Lower lobe of right lung (tissue), 2 donors: ENCODE results near the gene ZNF655. TPM values are rescaled to one million over a fixed set of nuclear protein-coding genes. Genes with fewer than 3 reads are reported as not detected.

Source experiments
- ATAC-seq, 2 donors: fragments of 200-7000 bp; cut with Tn5 transposase; one replicate each; pipeline ENCODE4 v1.9.1; 2020 to 2022; ENCODE audit warnings: mild to moderate bottlenecking in 2 of 2, moderate library complexity in 2 of 2
- DNase-seq: peaks from one replicate; pipeline ENCODE4 v3.0.0-alpha.2; 2020
- H3K27ac ChIP-seq: fragments of 200-600 bp; one replicate; pipeline ENCODE4 v1.8.0; 2022
- H3K27me3 ChIP-seq: fragments of 200-600 bp; one replicate; pipeline ENCODE4 v1.8.0; 2022; ENCODE audit warnings: low read depth
- H3K36me3 ChIP-seq: fragments of 200-600 bp; one replicate; pipeline ENCODE4 v1.8.0; 2022; ENCODE audit warnings: mild to moderate bottlenecking
- H3K4me1 ChIP-seq: fragments of 200-600 bp; one replicate; pipeline ENCODE4 v1.8.0; 2022
- H3K4me3 ChIP-seq: fragments of 200-600 bp; one replicate; pipeline ENCODE4 v1.8.0; 2022; ENCODE audit warnings: mild to moderate bottlenecking
- H3K9me3 ChIP-seq: fragments of 200-600 bp; one replicate; pipeline ENCODE4 v1.8.0; 2022
- intact Hi-C: fragments of 100-400 bp; cut with DNase I; formaldehyde crosslinking; loops from one replicate; pipeline ENCODE4 v1.11.0; 2022
- total RNA-seq: library from RNA; stranded (reverse); fragmentation: NEBNext Ultra II Directional; extraction: Animal tissue kit (Norgen Biotek cat#: 25700); gene quantifications from one replicate; pipeline ENCODE4 v1.2.1, GENCODE V29; 2021
- TF ChIP-seq, protein P1 (sequence below): fragments of 200-600 bp; IDR thresholded peaks from one replicate; pipeline ENCODE4 v1.8.0; 2022; ENCODE audit warnings: antibody characterized with exemption, mild to moderate bottlenecking
- donor health status: DM: no; HTN: yes; CAD: no; lungs with severe emphysema.

The ZNF655 gene
- total RNA-seq, 1 donor from 2014 or later, result 71.6 TPM

DNA sequence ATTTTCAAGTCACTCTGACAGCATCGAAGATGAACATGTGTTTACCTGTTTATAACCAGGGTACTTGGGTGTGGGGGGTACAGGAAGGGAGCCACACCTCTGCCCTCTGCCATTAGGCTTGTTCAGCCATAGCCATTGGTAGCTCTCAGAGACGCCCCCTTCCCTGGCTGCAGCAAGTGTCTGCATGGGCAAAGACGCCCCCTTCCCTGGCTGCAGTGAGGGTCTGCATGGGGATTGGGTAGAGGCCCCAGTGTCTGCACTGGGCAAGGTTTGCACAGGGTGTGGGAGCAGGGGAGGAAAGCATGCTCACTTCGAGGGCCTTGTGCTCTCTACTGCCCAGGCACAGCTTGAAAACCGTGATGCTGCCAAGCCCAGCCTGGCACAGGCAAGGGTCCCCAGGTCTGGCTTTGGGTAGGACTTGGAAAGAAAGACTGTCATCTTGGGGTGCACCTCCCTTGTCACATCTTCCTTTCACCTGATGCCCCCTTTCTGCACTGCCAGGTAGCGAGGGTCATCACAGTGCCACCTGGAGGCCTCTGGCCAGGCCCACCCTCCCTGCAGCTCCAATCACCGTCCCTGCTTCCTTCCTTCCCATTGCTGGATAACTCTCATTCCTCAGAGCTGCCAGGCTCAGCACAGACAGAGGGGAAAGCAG lies 43.3 kb downstream of the ZNF655 start:
- ATAC-seq (no peak), DNase-seq (no peak)
- Histone ChIP-seq H3K27me3 (no peaks in the 10 kb centered on the region), H3K27ac (no peak overlapping the region), H3K4me1 (no peaks in the 10 kb centered on the region), H3K36me3 (no peaks in the 10 kb centered on the region), H3K9me3 (no peaks in the 10 kb centered on the region), H3K4me3 (no peak overlapping the region)
- intact Hi-C loops, result no loop called here
- TF ChIP-seq, protein P1, sequence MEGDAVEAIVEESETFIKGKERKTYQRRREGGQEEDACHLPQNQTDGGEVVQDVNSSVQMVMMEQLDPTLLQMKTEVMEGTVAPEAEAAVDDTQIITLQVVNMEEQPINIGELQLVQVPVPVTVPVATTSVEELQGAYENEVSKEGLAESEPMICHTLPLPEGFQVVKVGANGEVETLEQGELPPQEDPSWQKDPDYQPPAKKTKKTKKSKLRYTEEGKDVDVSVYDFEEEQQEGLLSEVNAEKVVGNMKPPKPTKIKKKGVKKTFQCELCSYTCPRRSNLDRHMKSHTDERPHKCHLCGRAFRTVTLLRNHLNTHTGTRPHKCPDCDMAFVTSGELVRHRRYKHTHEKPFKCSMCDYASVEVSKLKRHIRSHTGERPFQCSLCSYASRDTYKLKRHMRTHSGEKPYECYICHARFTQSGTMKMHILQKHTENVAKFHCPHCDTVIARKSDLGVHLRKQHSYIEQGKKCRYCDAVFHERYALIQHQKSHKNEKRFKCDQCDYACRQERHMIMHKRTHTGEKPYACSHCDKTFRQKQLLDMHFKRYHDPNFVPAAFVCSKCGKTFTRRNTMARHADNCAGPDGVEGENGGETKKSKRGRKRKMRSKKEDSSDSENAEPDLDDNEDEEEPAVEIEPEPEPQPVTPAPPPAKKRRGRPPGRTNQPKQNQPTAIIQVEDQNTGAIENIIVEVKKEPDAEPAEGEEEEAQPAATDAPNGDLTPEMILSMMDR, result no peak

DNA sequence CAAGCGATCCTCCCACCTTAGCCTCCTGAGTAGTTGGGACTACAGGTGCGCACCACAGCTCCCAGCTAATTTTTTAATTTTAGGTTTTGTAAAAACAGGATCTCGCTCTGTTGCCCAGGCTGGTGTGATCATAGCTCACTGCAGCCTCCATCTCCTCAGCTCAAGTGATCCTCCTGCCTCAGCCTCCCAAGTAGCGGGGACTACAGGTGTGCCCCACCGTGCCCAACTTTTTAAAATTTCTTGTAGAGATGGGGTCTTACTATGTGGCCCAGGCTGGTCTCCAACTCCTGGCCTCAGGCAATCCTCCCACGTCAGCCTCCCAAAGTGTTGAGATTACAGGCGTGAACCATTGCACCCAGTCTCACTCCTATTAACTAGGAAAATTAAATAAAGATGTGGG lies 47.1 kb downstream of the ZNF655 start:
- no peak for ATAC-seq
- intact Hi-C loops, result no loop called here
- no peaks in the 10 kb centered on the region for H3K27me3 ChIP-seq
- TF ChIP-seq, protein P1, result no peak
- H3K27ac ChIP-seq, result no peak overlapping the region
- no peaks in the 10 kb centered on the region for H3K4me1 ChIP-seq
- H3K9me3 ChIP-seq, result no peaks in the 10 kb centered on the region
- H3K36me3 ChIP-seq, result no peaks in the 10 kb centered on the region
- DNase-seq, result no peak
- no peak overlapping the region for H3K4me3 ChIP-seq

DNA sequence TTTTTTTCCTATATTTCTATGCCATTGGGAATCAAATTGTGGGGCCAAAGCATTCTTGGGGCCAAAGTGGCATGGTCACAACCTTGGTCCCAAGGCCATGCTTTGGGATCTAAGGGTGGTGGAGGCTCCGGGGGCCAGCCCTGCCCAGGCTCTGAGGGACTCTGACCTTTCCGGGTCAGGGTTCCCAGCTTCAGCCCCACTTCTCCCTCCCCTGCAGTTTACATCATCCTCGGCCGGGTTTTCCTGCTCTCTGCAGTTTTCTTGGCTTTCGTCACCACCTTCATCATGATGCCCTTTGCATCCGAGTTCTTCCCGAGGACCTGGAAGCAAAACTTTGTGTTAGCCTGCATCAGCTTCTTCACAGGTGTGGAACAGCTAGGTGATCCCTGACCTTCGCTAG lies 48.1 kb downstream of the ZNF655 start:
- H3K9me3 ChIP-seq, result no peaks in the 10 kb centered on the region
- intact Hi-C loops, result no loop called here
- H3K36me3 ChIP-seq, result no peaks in the 10 kb centered on the region
- H3K4me3 ChIP-seq, result no peak overlapping the region
- H3K27me3 ChIP-seq, result no peaks in the 10 kb centered on the region
- TF ChIP-seq, protein P1, result no peak
- DNase-seq (no peak), ATAC-seq (no peak)
- no peaks in the 10 kb centered on the region for H3K4me1 ChIP-seq
- H3K27ac ChIP-seq, result no peak overlapping the region

DNA sequence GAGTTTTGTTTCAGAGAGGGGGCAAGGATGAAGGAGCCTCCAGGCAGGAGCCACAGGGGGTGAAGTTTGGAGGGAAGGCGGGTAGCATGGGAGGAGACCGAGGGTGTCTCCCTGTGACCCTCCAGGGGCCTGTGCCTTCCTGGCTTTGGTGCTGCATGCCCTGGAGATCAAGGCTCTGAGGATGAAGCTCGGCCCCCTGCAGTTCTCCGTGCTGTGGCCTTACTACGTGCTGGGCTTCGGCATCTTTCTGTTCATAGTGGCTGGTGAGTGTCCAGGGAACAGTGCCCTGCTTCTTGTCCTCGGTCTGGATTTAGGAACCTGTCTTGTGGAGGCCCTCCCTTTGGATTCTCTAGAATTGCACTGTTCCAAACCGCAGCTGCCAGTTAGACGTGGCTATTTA lies 49.1 kb downstream of the ZNF655 start:
- no peak for ATAC-seq
- intact Hi-C loops, result no loop called here
- Histone ChIP-seq H3K36me3 (no peaks in the 10 kb centered on the region), H3K9me3 (no peaks in the 10 kb centered on the region), H3K4me3 (no peak overlapping the region), H3K27ac (no peak overlapping the region), H3K27me3 (no peaks in the 10 kb centered on the region), H3K4me1 (no peaks in the 10 kb centered on the region)
- TF ChIP-seq, protein P1, result no peak
- DNase-seq, result no peak

DNA sequence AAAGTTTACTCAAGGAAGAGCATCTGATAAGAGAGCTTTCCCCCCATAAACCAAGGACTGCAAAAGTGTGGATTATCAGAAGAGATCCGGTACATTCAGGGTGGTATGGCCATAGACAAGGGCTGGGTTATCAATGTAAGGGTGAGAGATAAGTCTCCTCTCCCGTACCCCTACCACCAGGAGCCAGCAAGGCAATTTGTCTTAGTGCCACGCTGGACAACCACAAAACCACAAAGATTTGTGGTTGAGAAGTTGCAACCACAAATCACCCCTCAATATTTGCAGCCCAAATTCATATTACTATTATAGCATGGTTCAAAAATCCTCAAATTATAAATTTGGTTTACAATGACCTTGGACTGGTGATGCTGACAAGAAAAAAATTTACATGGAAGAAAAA lies 56.1 kb downstream of the ZNF655 start:
- ATAC-seq (no peak), DNase-seq (no peak)
- intact Hi-C loops, result no loop called here
- Histone ChIP-seq H3K27me3 (no peaks in the 10 kb centered on the region), H3K36me3 (peaks cover 12% of the 10 kb centered on the region), H3K27ac (no peak overlapping the region), H3K4me1 (peaks cover 14% of the 10 kb centered on the region), H3K9me3 (no peaks in the 10 kb centered on the region), H3K4me3 (no peak overlapping the region)
- TF ChIP-seq, protein P1, result no peak
